Measurements from ENCODE around the gene ALG2.

Gene ALG2

DNA sequence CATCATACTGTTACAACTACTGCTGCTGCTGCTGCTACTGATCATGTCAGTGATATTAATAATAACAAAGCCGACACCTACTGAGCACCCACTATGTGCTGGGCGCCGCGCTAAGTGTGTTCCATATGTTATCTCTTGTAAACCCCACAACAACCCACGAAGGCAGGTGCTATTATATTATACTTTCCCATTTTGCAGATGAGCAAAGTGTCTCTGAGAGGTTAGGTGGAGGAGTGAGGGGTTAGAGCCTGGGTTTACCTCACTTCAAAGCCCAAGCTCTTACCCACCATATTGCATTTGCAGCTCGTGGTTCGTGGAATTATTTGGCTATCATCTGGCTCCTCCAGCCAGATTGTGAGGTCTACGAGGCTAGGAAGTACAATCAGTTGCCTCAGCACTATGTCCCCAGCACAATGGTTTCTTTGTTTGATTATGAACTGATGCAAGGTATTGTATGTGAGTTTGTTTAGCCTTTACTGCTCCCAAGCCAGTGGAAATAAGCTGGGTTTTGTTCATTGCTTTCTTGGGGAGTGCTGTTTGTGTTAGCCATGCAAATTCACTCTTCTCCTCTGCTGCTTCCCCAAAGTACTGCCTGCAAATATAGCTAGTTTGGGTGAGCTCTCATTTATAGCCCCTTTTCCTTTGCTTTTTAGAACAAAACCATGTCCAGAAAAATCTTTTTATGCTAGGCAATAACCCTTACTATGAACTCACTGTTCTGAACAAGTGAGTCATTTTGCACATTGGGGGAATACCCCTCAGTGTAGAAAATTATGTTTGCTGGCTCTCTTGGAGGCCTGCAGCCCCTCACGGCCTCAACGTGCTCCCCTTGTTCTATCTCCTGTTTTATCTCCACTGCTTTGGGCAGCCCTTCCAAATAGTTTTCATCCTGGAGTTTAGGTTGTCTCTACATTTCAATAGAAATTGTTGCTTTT, 47.9 kb downstream of the ALG2 start:
- DNase-seq = peak in 2 of 51 donors; percentile 8 to 15

GRCh38 chr9:99172124-99173091, 49.3 kb downstream of the ALG2 start:
- no peak for DNase-seq

GRCh38 chr9:99171225-99172123, 50.3 kb downstream of the ALG2 start:
- DNase-seq = no peak

- DNase-seq = no peak
Observed at GRCh38 chr9:99169982-99170761, 51.6 kb downstream of the ALG2 start.

GRCh38 chr9:99169086-99169485, 52.7 kb downstream of the ALG2 start:
- no peak for DNase-seq

GRCh38 chr9:99167694-99168093, 54.0 kb downstream of the ALG2 start:
- no peak for DNase-seq

DNA sequence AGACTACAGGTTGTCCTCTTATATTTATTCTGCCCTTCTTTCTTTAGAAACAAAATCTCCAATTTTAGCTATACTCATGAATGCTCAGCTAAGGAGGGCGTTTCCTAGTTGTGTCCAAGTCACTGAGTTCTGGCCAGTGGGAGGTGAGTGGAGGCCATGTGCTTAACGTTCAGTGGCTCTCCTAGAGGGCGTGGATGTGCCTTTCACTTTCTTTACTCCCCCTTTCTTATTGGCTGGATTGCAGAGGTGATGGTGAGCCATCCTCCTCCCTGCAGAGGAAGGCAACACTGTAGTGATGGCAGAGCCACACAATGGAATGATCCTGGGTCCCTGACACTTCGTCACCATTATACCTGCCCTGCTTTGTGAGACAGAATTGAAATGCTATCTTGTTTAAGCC, 54.6 kb downstream of the ALG2 start:
- no peak for DNase-seq

Measured in hypothalamus (tissue), 51 donors.